ENCODE results near the gene ATP6V1B1.

The ATP6V1B1 gene

DNA sequence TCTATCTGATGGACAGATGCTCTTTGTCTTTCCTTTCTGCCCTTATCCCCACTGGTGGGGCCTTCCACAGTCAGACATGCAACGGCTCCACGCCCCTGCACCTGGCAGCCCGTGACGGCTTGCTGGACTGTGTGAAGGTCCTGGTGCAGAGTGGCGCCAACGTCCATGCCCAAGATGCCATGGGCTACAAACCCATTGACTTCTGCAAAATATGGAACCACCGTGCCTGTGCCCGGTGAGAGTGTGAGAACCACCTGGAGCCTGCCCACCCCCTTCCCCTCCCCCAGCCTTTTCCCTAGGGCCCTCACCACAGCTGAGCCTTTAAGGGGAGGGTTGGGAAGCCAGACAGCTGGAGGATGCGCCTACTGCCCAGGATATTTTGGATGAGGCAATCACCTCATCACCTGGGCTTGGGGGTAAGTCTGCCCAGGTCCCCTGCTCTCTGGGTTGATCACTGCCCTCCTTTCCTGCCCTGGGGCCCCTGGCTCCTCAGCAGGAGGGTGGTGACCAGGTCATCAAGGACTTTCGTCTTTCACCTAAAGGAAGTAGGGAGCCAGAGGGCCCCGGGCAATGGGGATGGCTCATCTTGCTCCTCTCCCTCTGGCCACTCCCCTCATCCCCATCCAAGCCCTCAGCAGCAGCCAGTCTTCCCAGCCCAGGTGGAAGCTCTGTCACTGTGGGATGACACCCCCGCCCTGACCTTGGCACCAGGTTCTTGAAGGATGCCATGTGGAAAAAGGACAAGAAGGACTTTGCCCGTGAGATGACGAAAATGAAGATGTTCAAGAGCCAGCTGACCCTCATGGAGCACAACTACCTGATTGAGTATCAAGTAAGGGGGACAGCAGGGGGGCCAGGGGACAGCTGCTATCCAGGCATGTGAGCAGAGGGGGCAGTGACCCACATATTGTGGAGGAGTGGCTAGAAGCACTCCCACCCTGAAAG lies 46.4 kb downstream of the ATP6V1B1 start:
- ChIA-PET CTCF (interaction anchor here (1.0 to 16.4 kb wide), 10 partner anchors 9 to 111 kb away, joined by 3 to 172 read pairs (median 4); partner anchors contain the start of gene TEX261), POLR2A (no interaction called here)
- TF ChIP-seq, protein P1, sequence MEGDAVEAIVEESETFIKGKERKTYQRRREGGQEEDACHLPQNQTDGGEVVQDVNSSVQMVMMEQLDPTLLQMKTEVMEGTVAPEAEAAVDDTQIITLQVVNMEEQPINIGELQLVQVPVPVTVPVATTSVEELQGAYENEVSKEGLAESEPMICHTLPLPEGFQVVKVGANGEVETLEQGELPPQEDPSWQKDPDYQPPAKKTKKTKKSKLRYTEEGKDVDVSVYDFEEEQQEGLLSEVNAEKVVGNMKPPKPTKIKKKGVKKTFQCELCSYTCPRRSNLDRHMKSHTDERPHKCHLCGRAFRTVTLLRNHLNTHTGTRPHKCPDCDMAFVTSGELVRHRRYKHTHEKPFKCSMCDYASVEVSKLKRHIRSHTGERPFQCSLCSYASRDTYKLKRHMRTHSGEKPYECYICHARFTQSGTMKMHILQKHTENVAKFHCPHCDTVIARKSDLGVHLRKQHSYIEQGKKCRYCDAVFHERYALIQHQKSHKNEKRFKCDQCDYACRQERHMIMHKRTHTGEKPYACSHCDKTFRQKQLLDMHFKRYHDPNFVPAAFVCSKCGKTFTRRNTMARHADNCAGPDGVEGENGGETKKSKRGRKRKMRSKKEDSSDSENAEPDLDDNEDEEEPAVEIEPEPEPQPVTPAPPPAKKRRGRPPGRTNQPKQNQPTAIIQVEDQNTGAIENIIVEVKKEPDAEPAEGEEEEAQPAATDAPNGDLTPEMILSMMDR (IDR thresholded peaks at IDR 0.05; ENCODE audit: control extremely low read depth, extremely low read depth, low read depth, missing control alignments) = no peak
- no peak for DNase-seq (ENCODE audit: extremely low spot score)

GRCh38 chr2:70982971-70983370 lies 47.3 kb downstream of the ATP6V1B1 start:
- POLR2A ChIA-PET = no interaction called here
- no peak for DNase-seq (ENCODE audit: extremely low spot score)
- CTCF ChIA-PET = interaction anchor here (1.0 to 16.4 kb wide), 7 partner anchors 9 to 111 kb away, joined by 3 to 172 read pairs (median 28); partner anchors contain the start of gene TEX261
- TF ChIP-seq, protein P1 (IDR thresholded peaks at IDR 0.05; ENCODE audit: control extremely low read depth, extremely low read depth, low read depth, missing control alignments) = no peak

GRCh38 chr2:70983506-70984227 lies 48.0 kb downstream of the ATP6V1B1 start:
- TF ChIP-seq, protein P1 (IDR thresholded peaks at IDR 0.05; ENCODE audit: control extremely low read depth, extremely low read depth, low read depth, missing control alignments) = no peak
- CTCF ChIA-PET = interaction anchor here (0.9 to 16.4 kb wide), 15 partner anchors 10 to 172 kb away, joined by 3 to 172 read pairs (median 8); partner anchors contain the start of gene TEX261
- POLR2A ChIA-PET = no interaction called here
- DNase-seq (ENCODE audit: extremely low spot score) = no peak

DNA sequence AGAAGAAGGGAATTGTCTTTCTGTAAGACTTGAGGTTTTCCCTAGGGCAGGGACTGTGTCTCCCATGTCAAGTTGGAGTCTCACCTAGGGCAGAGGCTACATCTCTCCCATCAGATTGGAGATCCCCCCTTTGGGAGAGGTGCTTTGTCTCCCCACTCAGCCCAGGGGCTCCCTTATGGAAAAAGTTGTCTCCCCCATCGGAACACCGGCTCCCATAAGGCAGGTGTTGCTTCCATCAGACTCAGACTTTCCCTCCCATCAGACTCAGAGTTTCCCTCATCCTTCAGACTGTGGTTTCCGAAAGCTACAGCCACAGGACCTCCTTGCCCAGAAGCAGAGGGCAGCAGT lies 48.5 kb downstream of the ATP6V1B1 start:
- ChIA-PET POLR2A (no interaction called here), CTCF (interaction anchor here (0.6 to 16.4 kb wide), 20 partner anchors 8 to 347 kb away, joined by 3 to 172 read pairs (median 5); partner anchors contain the start of genes NAGK, TEX261 and ZNF638)
- DNase-seq (ENCODE audit: extremely low spot score) = no peak
- TF ChIP-seq, protein P1 (IDR thresholded peaks at IDR 0.05; ENCODE audit: control extremely low read depth, extremely low read depth, low read depth, missing control alignments) = no peak

GRCh38 chr2:70984576-70985282 lies 49.0 kb downstream of the ATP6V1B1 start:
- POLR2A ChIA-PET = no interaction called here
- peak; percentile 89 for DNase-seq (ENCODE audit: extremely low spot score)
- TF ChIP-seq, protein P1 (IDR thresholded peaks at IDR 0.05; ENCODE audit: control extremely low read depth, extremely low read depth, low read depth, missing control alignments) = peak; percentile 91
- CTCF ChIA-PET = interaction anchor here (0.6 to 16.4 kb wide), 23 partner anchors 8 to 347 kb away, joined by 3 to 172 read pairs (median 4); partner anchors contain the start of genes NAGK, TEX261 and ZNF638

Data from GM10248 (cell line).